ENCODE measurements around the gene TNIK. TPM values are rescaled to one million over a fixed set of nuclear protein-coding genes. Genes with fewer than 3 reads are reported as not detected.

TNIK gene
- total and polyA plus RNA-seq, 2 of the 4 experiments (the other 2 are of a cell fraction), result 3.4 to 6.3 TPM

GRCh38 chr3:171384101-171384891, 75.9 kb downstream of the TNIK start:
- H3K4me2 ChIP-seq (ENCODE audit: low read depth, low read length), result peak overlapping the region; percentile 51
- H4K20me1 ChIP-seq (ENCODE audit: insufficient read depth, low read length), result no peaks in the 10 kb centered on the region
- peak overlapping the region; percentile 50 for H4K91ac ChIP-seq (ENCODE audit: insufficient read depth, low read depth, low read length)
- peak overlapping the region; percentile 11 to 69; a peak in 3 of 4 replicates for H4K8ac ChIP-seq (ENCODE audit: low read depth in 2 of 2, low read length in 2 of 2)
- H3K36me3 ChIP-seq (ENCODE audit: control insufficient read depth, insufficient read depth, low read length), result no peaks in the 10 kb centered on the region
- peak overlapping the region; percentile 86 for H3K4ac ChIP-seq (ENCODE audit: low read depth, low read length)
- WGBS, 2 experiments (ENCODE audit: extremely low coverage in 2 of 2, insufficient read length in 1 of 2), result no CpG with 5 or more reads among the region's 3 CpGs
- BruUV-seq (replicated peaks), result no TSS peak
- H3K9me1 ChIP-seq (ENCODE audit: insufficient read depth, low read length), result peaks cover 10% of the 10 kb centered on the region
- ATAC-seq (ENCODE audit: low read depth) (peak; percentile 71), DNase-seq (peak; percentile 75)
- no peak overlapping the region for H2AFZ ChIP-seq (replicated peaks; ENCODE audit: low read length, poor library complexity)
- CTCF ChIA-PET, result interaction anchor here (0.8 kb wide), 1 partner anchor 74 kb away, joined by 4 read pairs; no protein-coding TSS in a partner anchor
- peak overlapping the region; percentile 10 for H2AK5ac ChIP-seq (ENCODE audit: low read depth, low read length)
- H2AK9ac ChIP-seq (replicated peaks; ENCODE audit: low read depth, low read length, poor library complexity), result no peak overlapping the region
- 0 out of 4 replicates have a peak, but pooled peaks cover 0 to 9% of the 10 kb centered on the region in 2 experiments for H3K79me1 ChIP-seq (ENCODE audit: low read depth in 1 of 2, low read length in 2 of 2)
- intact Hi-C loops (cut with micrococcal nuclease), result no loop called here
- H4K5ac ChIP-seq (ENCODE audit: low read depth, low read length), result peak overlapping the region; percentile 65
- in situ Hi-C loops (cut with MboI; ENCODE audit: low sequenced_read_pairs), result no loop called here
- peak overlapping the region; percentile 55; the same call in 1 of the 2 replicates for H3K27ac ChIP-seq (ENCODE audit: insufficient read depth, low read length)
- TF ChIP-seq CTCF (conservative IDR thresholded peaks at IDR 0.05; ENCODE audit: low read depth, low read length) (no peak), RFX5 (IDR thresholded peaks at IDR 0.05; ENCODE audit: low read depth, low read length) (no peak), CHD1 (IDR thresholded peaks at IDR 0.05; ENCODE audit: low read depth, low read length) (no peak), CEBPB (IDR thresholded peaks at IDR 0.05; ENCODE audit: low read depth, low read length) (no peak)
- peak overlapping the region; percentile 81 for H2BK5ac ChIP-seq (ENCODE audit: low read depth, low read length, poor library complexity, severe bottlenecking)
- peak overlapping the region; percentile 86 for H2BK120ac ChIP-seq (ENCODE audit: low read depth, low read length)
- no peaks in the 10 kb centered on the region for H3K27me3 ChIP-seq (ENCODE audit: control insufficient read depth, insufficient read depth, low read length)
- peak overlapping the region; percentile 35 for H3K14ac ChIP-seq (replicated peaks; ENCODE audit: low read depth, low read length)
- dilution Hi-C loops (cut with HindIII; ENCODE audit: low sequenced_read_pairs, unreplicated experiment), result no loop called here
- peak overlapping the region; percentile 26; the same call in 1 of the 2 replicates for H3K23ac ChIP-seq (ENCODE audit: low read depth, low read length)
- peaks cover 15% of the 10 kb centered on the region for H3K4me1 ChIP-seq (ENCODE audit: control insufficient read depth, insufficient read depth, low read length)
- no peak overlapping the region for H3K9ac ChIP-seq (ENCODE audit: low read depth, low read length)
- peaks cover 3% of the 10 kb centered on the region; the same call in 1 of the 2 replicates for H3K9me3 ChIP-seq (ENCODE audit: control insufficient read depth, insufficient read depth, low read length)
- no peak overlapping the region for H3K4me3 ChIP-seq (ENCODE audit: insufficient read depth, low read depth, low read length)
- no peak overlapping the region for H3K56ac ChIP-seq (ENCODE audit: extremely low read depth, insufficient read depth, low read length)
- peak overlapping the region; percentile 84 for H2BK20ac ChIP-seq (ENCODE audit: low read depth, low read length)
- H3K18ac ChIP-seq (ENCODE audit: low read depth, low read length), result peak overlapping the region; percentile 53
- POLR2A ChIA-PET (ENCODE audit: unreplicated experiment), result no interaction called here
- peak overlapping the region; percentile 39; the same call in 2 of the 3 replicates for H2BK15ac ChIP-seq (ENCODE audit: low read depth, low read length)

All from IMR-90 (cell line).